Measurements from ENCODE around the gene PRKN. TPM values are rescaled to one million over a fixed set of nuclear protein-coding genes. Genes with fewer than 3 reads are reported as not detected.

PRKN gene
- total and polyA plus RNA-seq, 2 experiments from 2014 or later = 0.10 to 0.84 TPM

DNA sequence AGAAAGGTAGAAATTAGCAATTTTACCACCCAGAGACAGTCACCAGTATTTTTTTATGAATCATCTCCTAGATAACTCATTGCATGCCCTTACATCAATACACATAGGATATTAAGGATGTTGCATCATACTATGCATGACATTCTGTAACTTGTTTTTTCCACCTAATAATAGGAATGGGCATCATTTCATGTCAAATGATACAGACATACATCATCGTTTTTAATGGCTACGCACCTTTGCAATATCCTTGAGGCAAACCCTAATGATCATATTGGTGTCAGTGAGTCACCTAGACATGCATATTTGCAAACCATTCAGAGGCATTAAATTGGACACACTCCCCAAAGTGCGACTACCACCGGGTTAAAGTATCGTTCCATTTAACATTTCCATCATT is 1144.0 kb downstream of the PRKN start (continued):
- TF ChIP-seq EZH2phosphoT487 (IDR thresholded peaks at IDR 0.05; ENCODE audit: unreplicated experiment) (no peak), JUNB (IDR thresholded peaks at IDR 0.05; ENCODE audit: unreplicated experiment) (no peak), NANOG (IDR thresholded peaks at IDR 0.05; ENCODE audit: borderline replicate concordance) (no peak)
- TF ChIP-seq, protein P1, sequence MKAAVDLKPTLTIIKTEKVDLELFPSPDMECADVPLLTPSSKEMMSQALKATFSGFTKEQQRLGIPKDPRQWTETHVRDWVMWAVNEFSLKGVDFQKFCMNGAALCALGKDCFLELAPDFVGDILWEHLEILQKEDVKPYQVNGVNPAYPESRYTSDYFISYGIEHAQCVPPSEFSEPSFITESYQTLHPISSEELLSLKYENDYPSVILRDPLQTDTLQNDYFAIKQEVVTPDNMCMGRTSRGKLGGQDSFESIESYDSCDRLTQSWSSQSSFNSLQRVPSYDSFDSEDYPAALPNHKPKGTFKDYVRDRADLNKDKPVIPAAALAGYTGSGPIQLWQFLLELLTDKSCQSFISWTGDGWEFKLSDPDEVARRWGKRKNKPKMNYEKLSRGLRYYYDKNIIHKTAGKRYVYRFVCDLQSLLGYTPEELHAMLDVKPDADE (IDR thresholded peaks at IDR 0.05) = no peak
- TF ChIP-seq, protein P2, sequence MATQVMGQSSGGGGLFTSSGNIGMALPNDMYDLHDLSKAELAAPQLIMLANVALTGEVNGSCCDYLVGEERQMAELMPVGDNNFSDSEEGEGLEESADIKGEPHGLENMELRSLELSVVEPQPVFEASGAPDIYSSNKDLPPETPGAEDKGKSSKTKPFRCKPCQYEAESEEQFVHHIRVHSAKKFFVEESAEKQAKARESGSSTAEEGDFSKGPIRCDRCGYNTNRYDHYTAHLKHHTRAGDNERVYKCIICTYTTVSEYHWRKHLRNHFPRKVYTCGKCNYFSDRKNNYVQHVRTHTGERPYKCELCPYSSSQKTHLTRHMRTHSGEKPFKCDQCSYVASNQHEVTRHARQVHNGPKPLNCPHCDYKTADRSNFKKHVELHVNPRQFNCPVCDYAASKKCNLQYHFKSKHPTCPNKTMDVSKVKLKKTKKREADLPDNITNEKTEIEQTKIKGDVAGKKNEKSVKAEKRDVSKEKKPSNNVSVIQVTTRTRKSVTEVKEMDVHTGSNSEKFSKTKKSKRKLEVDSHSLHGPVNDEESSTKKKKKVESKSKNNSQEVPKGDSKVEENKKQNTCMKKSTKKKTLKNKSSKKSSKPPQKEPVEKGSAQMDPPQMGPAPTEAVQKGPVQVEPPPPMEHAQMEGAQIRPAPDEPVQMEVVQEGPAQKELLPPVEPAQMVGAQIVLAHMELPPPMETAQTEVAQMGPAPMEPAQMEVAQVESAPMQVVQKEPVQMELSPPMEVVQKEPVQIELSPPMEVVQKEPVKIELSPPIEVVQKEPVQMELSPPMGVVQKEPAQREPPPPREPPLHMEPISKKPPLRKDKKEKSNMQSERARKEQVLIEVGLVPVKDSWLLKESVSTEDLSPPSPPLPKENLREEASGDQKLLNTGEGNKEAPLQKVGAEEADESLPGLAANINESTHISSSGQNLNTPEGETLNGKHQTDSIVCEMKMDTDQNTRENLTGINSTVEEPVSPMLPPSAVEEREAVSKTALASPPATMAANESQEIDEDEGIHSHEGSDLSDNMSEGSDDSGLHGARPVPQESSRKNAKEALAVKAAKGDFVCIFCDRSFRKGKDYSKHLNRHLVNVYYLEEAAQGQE (IDR thresholded peaks at IDR 0.05; ENCODE audit: unreplicated experiment) = no peak

DNA sequence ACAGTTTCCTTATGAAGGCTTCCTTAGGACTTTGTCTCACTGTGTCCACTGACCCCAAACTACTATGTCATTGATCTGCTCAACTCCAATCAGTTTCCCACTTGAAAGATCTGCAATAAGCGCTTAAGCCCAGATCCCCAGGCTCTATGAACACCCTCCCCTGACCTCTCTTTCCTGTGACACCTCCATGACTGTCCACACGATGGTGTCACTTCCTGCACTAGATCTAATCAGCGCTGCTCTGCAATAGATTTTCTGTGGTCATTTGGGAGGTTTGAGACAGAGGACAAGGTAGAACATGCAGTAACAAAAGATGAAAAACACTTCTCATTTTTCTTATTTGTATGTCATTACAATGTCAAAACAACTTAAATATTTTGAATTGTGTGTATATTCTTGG is 1149.1 kb downstream of the PRKN start:
- Histone ChIP-seq H3K27ac (ENCODE audit: low read depth) (no peak overlapping the region), H3K27me3 (ENCODE audit: insufficient read depth) (no peaks in the 10 kb centered on the region), H3K36me3 (ENCODE audit: insufficient read depth) (no peaks in the 10 kb centered on the region), H3K4me1 (ENCODE audit: insufficient read depth) (no peaks in the 10 kb centered on the region), H3K9me2 (ENCODE audit: insufficient read depth) (no peaks in the 10 kb centered on the region; the same call in 1 of the 2 replicates), H3K79me2 (replicated peaks; ENCODE audit: insufficient read depth) (no peaks in the 10 kb centered on the region), H3K4me2 (no peak overlapping the region), H4K20me1 (replicated peaks; ENCODE audit: insufficient read depth) (no peaks in the 10 kb centered on the region), H2AFZ (no peak overlapping the region), H3K4me3 (no peak overlapping the region), H3F3A (replicated peaks; ENCODE audit: low read depth) (no peaks in the 10 kb centered on the region)
- no peak for ATAC-seq
- Mint-ChIP-seq H3K4me3 (no peak overlapping the region), H3K36me3 (ENCODE audit: low read depth) (no peaks in the 10 kb centered on the region), H3K9me3 (no peaks in the 10 kb centered on the region), H3K4me1 (no peaks in the 10 kb centered on the region; the same call in 2 of the 3 replicates), H3K27me3 (ENCODE audit: insufficient read depth, low read depth, poor library complexity) (no peaks in the 10 kb centered on the region), H3K27ac (no peak overlapping the region)
- TF ChIP-seq, protein P3, sequence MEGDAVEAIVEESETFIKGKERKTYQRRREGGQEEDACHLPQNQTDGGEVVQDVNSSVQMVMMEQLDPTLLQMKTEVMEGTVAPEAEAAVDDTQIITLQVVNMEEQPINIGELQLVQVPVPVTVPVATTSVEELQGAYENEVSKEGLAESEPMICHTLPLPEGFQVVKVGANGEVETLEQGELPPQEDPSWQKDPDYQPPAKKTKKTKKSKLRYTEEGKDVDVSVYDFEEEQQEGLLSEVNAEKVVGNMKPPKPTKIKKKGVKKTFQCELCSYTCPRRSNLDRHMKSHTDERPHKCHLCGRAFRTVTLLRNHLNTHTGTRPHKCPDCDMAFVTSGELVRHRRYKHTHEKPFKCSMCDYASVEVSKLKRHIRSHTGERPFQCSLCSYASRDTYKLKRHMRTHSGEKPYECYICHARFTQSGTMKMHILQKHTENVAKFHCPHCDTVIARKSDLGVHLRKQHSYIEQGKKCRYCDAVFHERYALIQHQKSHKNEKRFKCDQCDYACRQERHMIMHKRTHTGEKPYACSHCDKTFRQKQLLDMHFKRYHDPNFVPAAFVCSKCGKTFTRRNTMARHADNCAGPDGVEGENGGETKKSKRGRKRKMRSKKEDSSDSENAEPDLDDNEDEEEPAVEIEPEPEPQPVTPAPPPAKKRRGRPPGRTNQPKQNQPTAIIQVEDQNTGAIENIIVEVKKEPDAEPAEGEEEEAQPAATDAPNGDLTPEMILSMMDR (conservative IDR thresholded peaks at IDR 0.05; ENCODE audit: low read depth in 2 of 2) = 0 out of 4 replicates have a peak, but pooled peaks of 1 of the 2 experiments have one; percentile 4
- TF ChIP-seq ZNF331 (CRISPR knock-in tag; IDR thresholded peaks at IDR 0.05; ENCODE audit: low read depth) = peak; percentile 53; the same call in 1 of the 2 replicates
- TF ChIP-seq, protein P1 (IDR thresholded peaks at IDR 0.05) = no peak
- DNase-seq (ENCODE audit: low spot score) = no peak

Measured in GM23338 (cell line).